NCI-H2196 (cell line): Measurements from ENCODE around the gene ESRRA.
"Not testable (repeated sequence)": the region's sequence is repeated elsewhere in the genome, so short reads cannot be mapped to it uniquely, and the experiment has no call there.

ENCODE experiments used
- DNase-seq: peaks from one replicate; lab custom pipeline; 2025; ENCODE audit not compliant: unreplicated experiment; lab: John Stamatoyannopoulos, UW

ESRRA gene

DNA sequence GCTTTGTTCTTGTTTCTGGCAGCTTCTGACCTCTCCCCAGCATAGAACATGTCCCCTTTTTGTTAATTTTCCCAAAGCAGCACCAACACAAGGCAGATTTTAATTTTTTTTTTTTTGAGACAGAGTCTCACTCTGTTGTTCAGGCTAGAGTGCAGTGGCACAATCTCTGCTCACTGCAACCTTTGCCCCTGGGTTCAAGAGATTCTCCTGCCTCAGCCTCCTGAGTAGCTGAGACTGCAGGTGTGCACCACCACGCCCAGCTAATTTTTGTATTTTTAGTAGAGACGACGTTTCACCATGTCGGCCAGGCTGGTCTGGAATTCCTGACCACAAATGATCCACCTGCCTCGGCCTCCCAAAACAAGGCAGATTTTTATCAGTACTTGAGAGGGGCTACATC lies 2.5 kb downstream of the ESRRA start:
- DNase-seq: not testable (repeated sequence)

DNA sequence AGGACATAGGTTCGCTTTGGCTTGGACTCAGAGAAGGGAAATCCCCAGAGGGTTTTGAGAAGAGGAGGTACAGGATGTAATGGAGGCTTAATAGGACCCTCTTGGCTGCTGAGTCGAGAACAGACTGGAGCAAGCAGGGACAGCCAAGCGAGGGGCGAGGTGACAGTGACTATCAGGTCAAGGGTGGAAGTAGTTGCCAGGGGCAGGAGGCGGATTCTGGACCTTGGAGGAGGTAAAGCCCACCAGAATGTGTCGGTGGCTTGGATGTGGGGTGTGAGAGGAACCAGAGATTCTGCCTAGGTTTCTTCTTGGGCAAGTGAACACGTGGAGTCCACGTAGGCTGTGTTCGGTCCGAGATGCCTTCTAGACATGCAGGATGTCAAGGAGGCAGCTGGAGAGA lies 7.6 kb downstream of the ESRRA start:
- DNase-seq: no peak

DNA sequence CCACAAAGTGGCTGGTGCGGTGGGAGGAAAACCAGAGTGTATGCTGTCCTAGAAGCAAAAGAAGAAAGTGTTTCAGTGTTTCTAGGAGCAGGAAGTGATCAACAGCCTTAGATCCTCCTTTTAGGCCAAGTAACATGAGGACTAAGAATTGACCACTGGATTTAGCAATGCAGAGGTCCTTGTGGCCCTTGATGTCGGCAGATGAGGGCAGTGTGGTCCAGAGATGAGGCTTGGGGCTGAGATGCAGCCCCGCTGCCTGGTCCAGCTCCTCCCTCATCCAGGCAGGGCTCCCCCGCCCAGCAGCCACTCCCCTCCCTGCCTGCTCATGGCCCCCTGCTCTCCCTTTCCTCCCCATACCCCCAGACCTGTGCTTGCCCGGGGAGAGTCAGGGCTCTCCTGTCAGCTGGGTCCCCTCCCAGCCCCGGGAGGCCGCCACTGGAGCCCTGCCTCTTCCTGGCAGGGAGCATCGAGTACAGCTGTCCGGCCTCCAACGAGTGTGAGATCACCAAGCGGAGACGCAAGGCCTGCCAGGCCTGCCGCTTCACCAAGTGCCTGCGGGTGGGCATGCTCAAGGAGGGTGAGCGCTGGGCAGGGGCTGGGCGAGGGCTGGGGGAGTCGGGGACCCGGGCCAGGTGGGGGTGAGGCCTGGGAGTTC lies 8.3 kb downstream of the ESRRA start:
- DNase-seq: peak; percentile 36

DNA sequence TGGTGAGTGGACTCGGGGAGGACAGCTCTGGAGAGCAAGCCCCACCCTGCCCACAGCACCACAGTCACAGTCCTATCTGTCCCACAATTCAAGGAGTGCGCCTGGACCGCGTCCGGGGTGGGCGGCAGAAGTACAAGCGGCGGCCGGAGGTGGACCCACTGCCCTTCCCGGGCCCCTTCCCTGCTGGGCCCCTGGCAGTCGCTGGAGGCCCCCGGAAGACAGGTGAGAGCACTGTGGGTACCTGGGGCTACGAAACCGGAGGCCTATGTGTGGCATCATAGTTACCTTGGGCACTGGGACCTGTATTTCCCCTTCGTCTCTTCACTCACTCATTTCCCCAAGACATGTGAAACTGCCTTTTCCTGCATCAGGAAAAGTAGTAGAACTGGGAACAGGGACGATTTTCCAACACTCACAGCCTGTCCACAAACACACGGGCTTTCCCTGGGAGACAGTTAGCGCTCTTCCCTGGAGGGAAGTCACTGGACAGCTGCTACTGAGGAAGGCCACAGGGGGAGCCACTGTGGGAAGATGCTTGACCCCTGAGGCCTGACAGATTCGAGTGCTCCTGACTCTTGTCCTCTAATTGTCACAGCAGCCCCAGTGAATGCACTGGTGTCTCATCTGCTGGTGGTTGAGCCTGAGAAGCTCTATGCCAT lies 9.0 kb downstream of the ESRRA start:
- no peak for DNase-seq

DNA sequence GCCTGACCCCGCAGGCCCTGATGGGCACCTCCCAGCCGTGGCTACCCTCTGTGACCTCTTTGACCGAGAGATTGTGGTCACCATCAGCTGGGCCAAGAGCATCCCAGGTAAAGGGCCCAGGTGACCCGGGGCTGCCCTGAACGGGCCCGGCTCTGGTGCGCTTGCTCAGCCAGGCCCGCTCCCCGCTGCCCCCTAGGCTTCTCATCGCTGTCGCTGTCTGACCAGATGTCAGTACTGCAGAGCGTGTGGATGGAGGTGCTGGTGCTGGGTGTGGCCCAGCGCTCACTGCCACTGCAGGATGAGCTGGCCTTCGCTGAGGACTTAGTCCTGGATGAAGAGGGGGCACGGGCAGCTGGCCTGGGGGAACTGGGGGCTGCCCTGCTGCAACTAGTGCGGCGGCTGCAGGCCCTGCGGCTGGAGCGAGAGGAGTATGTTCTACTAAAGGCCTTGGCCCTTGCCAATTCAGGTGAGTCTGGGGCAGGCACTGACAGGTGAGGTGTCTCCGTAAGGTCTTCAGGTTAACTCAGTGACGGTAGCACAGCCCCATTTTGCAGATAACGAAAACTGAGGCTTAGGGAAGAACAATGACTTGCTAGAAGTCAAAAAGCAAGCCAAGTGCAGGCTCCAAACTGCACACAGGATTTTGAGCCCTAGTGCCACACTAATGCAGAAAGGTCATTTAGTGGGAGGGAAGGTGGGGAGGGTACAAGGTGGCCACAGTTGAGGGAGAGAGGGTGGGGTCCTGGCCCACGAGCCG lies 9.7 kb downstream of the ESRRA start:
- no peak for DNase-seq

DNA sequence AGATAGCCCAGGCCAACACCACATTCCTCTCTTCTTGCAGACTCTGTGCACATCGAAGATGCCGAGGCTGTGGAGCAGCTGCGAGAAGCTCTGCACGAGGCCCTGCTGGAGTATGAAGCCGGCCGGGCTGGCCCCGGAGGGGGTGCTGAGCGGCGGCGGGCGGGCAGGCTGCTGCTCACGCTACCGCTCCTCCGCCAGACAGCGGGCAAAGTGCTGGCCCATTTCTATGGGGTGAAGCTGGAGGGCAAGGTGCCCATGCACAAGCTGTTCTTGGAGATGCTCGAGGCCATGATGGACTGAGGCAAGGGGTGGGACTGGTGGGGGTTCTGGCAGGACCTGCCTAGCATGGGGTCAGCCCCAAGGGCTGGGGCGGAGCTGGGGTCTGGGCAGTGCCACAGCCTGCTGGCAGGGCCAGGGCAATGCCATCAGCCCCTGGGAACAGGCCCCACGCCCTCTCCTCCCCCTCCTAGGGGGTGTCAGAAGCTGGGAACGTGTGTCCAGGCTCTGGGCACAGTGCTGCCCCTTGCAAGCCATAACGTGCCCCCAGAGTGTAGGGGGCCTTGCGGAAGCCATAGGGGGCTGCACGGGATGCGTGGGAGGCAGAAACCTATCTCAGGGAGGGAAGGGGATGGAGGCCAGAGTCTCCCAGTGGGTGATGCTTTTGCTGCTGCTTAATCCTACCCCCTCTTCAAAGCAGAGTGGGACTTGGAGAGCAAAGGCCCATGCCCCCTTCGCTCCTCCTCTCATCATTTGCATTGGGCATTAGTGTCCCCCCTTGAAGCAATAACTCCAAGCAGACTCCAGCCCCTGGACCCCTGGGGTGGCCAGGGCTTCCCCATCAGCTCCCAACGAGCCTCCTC lies 10.6 kb downstream of the ESRRA start:
- not testable (repeated sequence) for DNase-seq

DNA sequence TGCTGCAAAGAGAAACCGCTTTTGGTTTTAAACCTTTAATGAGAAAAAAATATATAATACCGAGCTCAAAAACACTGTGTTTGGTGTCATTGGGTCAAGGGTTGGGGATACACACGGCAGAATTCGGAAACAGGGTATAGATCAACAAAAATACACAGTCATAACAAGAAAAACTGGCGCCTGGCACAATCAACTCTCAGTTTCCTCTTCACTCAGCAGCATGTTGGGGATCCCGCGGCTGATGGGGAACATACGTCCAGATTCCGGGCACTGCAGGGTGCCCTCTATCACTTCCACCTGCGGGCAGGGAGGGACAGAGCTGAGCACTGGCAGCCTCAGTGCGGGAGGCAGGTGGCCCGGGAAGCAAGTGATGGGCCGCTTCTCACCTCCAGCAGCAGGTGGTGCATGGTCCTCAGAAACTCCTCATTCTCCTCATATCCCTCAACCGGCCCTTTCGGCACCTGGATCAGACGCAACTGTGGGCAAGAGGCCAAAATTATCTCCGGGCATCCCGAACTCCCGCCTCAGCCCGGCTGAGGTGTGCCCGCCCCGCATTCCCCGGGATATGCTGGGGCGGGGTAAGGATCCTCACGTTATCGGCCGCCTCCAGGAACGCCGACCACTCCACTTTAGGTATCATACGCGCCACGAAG lies 11.5 kb downstream of the ESRRA start:
- peak; percentile 74 for DNase-seq

DNA sequence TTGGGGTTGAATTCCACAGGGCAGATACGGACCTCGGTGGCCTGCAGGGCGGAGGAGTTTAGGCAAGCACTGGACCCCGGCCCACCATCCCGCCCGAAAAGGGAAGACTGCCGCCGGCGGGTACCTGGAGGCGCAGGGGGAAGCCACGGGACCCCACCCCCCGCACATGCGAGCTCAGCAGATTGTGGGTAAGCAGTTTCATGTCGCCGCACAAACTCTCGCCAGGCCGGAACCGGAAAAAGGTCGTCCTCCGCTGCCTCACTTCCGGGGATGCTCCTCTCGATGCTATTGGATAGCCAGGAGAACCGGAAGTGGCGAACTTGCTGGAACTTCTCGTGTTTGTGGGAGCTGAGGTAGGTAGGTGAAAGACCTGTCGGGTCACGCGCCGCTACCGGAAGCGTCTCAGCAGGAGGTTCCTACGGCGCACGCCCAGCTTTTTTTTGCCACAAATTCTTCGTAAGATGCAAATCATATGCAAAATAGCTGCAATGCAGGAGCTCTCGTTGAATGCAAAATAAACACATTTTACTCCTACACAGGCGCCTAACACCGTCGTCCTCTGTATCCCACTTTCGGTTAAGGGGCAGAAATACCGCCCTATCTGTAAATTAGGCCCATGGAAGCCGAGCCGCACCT lies 12.1 kb downstream of the ESRRA start, which contains the start of gene TRMT112:
Gene TRMT112 (minus strand): TSS at position 235 of the 636 bp plus-strand sequence. CDS start 33 bp downstream, at position 202.
- DNase-seq: peak; percentile 96

DNA sequence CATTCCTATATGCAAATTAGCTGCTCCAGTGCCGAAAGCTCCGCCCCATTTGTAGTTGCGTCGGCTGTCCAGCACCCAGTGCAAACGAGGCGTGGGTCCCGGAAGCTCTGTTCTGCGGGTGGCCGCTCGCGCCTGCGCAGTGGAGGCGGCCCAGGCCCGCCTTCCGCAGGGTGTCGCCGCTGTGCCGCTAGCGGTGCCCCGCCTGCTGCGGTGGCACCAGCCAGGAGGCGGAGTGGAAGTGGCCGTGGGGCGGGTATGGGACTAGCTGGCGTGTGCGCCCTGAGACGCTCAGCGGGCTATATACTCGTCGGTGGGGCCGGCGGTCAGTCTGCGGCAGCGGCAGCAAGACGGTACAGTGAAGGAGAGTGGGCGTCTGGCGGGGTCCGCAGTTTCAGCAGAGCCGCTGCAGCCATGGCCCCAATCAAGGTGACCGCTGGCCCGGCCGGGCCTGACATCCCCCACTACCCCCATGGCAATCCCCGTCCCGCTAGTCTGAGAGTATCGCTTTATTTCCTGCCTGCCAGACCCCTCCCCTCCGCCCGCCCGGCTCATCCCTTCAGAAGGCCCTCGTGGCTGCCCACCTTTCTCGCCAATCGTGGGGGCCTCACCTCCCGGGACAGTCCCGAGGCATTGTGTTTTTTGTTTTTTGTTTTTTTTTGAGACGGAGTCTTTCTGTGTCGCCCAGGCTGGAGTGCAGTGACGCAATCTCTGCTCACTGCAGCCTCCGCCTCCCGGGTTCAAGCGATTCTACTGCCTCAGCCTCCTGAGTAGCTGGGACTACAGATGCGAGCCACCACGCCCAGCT lies 12.8 kb downstream of the ESRRA start, which contains the start of gene PRDX5:
Gene PRDX5 (plus strand): TSS at position 161 of the 805 bp plus-strand sequence. CDS start 95 bp downstream, at position 256.
- DNase-seq: peak; percentile 94

DNA sequence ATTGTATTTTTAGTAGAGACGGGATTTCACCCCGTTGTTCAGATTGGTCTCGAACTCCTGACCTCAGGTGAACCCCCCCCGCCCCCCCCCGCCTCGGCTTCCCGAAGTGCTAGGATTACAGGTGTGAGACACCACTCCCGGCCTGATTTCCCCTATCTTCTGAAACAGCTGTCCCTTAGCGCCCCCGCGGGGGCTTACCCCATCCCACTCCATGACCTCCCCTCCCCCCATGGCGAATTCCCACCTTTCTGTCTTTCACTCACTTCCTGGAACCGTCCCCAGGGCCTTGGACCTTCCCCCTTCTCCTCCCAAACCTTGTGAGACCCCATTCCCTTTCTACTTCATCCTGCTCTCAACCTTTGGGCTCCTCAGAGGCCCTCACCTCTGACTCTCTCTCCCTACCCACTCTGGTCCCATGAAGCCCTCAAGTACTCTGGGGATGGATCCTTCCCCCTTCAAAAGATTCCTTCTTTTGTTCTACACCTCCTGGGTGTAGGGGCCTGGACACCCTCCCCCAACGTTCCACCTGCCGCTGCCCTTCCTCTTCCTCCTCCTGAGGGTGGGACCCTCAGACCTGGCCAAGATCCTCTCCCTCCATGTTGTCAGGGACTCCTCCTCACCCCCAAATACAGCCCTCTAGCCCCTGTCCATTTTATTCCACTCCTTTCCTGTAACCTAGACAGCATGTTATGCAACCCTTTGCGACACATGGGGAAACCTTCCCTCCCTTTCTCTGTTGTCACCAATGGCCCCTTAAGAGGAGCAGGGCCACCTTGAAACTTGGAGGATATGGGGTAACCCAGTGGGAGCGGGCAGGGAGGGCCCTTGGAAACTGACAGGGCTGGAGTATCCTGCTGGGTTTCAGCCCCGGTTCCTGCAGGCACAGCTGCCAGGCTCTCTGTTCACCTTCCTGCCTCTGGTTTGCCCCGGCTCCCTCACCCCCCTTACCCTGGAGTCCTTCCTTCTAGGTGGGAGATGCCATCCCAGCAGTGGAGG lies 13.7 kb downstream of the ESRRA start:
- no peak for DNase-seq

DNA sequence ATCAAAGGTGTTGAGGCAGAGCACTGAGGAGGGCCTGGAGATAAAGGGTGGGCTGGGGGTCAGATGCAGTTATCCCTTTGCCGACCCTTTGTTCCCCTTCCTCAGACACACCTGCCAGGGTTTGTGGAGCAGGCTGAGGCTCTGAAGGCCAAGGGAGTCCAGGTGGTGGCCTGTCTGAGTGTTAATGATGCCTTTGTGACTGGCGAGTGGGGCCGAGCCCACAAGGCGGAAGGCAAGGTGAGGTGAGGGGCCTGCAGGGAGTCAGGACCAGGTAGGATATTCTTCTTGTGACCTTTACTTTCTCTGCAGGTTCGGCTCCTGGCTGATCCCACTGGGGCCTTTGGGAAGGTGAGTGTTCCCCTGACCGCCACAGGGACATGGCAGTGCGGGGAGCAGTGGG lies 15.2 kb downstream of the ESRRA start:
- DNase-seq: no peak

DNA sequence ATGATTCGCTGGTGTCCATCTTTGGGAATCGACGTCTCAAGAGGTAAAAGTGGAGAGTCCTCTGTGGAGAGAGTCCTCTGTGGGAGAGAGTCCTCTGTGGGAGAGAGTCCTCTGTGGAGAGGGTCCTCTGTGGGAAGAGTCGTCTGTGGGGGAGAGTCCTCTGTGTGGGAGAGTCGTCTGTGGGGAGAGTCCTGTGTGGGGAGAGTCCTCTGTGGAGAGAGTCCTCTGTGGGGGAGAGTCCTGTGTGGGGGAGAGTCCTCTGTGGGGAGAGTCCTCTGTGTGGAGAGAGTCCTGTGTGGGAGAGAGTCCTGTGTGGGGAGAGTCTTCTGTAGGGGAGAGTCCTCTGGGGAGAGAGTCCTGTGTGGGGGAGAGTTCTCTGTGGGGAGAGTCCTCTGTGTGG lies 15.7 kb downstream of the ESRRA start:
- DNase-seq: no peak

DNA sequence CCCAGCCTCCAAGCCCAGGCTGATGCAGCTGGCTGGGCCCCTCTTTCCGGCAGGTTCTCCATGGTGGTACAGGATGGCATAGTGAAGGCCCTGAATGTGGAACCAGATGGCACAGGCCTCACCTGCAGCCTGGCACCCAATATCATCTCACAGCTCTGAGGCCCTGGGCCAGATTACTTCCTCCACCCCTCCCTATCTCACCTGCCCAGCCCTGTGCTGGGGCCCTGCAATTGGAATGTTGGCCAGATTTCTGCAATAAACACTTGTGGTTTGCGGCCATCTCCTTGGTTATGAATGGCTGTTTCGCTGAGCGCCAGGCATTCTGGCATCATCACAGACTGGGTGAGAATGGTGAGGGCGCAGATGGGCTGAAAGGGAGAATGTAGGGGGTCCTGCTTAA lies 16.2 kb downstream of the ESRRA start:
- peak; percentile 79 for DNase-seq

DNA sequence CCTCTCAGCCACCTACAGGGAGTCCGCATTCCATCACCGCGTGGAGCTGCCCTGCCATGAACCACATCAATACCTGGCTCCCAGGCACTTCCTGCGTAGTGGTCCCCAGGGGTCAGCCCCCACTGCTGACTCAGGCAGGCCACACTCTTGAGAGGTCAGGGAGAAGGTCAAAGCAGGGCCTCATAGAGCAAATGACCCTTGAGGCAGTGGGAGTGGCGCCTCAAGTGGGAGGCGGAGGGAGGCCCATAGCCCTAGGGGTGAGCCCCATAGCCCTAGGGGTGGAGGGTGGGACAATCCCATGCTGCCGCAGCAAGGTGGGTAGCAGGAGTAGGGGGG lies 17.6 kb downstream of the ESRRA start:
- DNase-seq: no peak

DNA sequence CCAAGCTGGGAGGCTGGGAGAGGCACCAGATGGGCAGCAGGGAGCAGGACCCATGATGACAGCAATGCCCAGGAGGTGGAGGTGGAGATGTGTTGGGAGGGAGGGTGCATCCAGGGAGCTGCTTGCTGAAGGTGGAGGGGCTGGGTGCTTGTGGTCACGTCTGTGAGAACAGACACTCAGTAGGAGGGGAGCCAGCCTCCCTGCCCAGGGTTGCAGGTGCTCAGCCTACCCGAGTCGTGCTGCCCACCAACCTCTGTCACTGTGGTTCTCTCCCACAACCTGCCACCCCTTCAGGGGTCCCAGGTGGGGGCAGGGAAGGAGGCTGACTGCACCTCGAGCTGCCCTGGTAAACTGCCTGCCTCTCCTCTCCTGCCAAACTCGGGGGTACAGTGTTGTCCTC lies 18.0 kb downstream of the ESRRA start:
- DNase-seq: no peak

DNA sequence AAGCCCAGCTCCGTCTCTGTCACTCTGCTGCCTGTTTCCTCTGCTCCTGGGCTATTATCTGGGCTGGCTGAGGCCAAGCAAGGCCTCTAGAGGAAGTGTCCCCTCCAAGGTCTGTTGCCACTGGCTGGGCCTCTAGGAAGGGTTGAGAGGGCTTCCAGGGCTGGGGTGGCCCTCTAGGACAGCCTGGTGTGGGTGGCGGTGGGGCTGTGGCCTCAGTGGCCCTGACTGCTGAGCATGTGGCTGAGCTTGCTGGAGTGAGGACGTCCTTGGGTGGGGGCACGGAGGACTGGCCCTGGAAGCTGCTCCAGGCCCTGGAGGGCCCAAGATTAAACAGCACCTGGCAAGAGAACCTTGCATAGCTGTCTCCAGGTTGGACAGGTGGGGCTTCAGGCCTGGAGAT lies 18.7 kb downstream of the ESRRA start:
- not testable (repeated sequence) for DNase-seq

DNA sequence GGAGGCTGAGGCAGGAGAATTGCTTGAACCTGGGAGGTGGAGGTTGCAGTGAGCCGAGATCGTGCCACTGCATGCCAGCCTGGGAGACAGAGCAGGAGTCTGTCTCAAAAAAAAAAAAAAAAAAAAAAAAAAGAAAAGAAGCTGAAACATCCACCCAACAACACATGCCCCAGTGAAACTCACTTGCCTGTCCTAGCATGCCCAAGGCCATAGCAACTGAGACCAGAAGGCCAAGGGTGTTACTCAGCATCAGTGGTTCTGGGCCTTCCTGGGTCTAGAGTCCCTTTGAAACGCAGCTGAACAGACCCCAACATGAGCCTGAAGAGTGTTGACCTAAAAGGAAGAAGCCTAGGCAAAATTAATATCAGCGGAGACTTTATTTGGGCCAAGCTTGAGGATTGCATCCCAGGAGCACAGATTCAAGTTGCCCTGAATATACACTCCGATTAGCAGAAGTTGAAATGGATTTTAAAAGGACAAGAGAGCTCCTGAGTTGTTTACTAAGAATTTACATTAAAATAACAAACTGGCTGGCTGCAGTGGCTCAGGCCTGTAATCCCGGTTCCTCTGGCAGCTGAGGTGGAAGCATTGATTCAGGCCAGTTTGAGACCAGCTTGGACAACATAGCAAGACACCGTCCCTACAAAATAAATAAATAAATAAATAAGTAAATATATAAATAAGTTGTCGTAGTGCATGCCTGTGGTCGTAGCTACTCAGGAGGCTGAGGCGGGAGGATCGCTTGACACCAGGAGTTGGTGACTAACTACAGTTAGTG lies 19.6 kb downstream of the ESRRA start:
- DNase-seq: no peak
